ENCODE results near the gene SKP1. TPM values are rescaled to one million over a fixed set of nuclear protein-coding genes. Genes with fewer than 3 reads are reported as not detected.

The SKP1 gene
- total RNA-seq, 1 experiment from 2014 or later: 245 TPM

DNA sequence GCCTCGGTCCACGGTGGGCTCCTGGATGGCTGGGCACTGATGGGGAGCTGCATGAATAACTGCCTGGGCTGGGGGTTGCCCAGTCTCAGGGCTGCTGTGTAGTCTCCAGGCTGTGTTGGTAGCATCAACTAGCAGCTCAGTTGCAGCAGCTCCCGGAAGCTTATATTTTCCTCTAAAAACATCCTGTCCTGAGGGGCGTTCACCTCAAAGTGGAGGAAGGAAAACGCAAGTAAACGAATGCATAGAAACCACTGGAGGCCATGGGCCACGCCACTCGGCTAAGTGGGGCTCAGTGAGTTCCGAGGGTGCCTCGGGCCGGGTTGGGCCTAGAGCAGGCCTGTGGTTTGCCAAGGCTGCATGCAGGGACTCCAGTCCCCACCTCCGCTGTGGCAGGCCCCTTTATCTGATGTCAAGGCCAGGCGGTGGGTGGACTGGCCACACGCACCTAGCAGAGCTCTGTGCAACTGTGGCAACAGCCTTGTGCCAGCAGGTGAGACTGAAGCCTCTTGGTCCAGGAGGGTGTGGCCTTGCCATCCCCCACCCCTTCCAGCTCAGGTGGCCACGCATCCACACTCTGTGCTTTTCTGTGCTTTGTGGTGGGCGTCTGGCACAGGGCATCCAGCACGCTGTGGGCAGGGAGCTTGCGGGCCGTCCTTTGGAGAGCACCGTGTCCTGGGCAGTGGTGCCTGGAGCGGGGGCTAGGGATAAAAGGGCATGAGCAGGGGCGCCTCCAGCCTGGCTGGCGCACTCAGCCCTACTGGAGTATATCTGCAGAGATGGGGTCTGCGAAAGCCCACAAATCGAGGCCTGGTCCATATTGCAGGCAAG, 47.1 kb downstream of the SKP1 start:
- no TSS peak for BruUV-seq (replicated peaks)
- Histone ChIP-seq H3K27ac (ENCODE audit: low read depth, low read length) (no peak overlapping the region), H3K27me3 (ENCODE audit: insufficient read depth, low read length) (no peaks in the 10 kb centered on the region), H3K79me2 (ENCODE audit: insufficient read depth, low read length) (0 out of 2 replicates have a peak, but pooled peaks cover 5% of the 10 kb centered on the region), H3K4me2 (ENCODE audit: low read length) (no peak overlapping the region), H3K4me1 (ENCODE audit: control insufficient read depth in 1 of 2, insufficient read depth in 2 of 2, low read length in 2 of 2) (peaks cover 17 to 23% of the 10 kb centered on the region in 2 experiments), H3K36me3 (ENCODE audit: control insufficient read depth in 1 of 2, insufficient read depth in 2 of 2, low read length in 2 of 2) (peaks cover 0 to 4% of the 10 kb centered on the region in 2 experiments; a peak in 1 of 4 replicates), H3K4me3 (replicated peaks in 1 of 2; ENCODE audit: low read depth in 1 of 2, low read length in 2 of 2) (no peak overlapping the region), H3K9me2 (ENCODE audit: insufficient read depth) (no peaks in the 10 kb centered on the region), H3K9ac (ENCODE audit: low read length) (no peak overlapping the region), H2AFZ (ENCODE audit: low read depth, low read length, poor library complexity, severe bottlenecking) (no peak overlapping the region), H3K9me3 (ENCODE audit: control insufficient read depth in 1 of 2, insufficient read depth in 1 of 2, low read depth in 1 of 2, low read length in 2 of 2) (no peaks in the 10 kb centered on the region), H4K20me1 (ENCODE audit: insufficient read depth) (no peaks in the 10 kb centered on the region)
- POLR2A ChIA-PET: interaction anchor here (0.6 kb wide), 1 partner anchor 15 kb away, joined by 3 read pairs; the partner anchor contains the start of gene TCF7
- no peak for DNase-seq (ENCODE audit: low read depth, low spot score)
- intact Hi-C loops (cut with micrococcal nuclease): loop anchor here (5.0 kb wide), 1 partner anchor 92 kb away; no protein-coding TSS in a partner anchor
- CTCF ChIA-PET: interaction anchor here (1.4 to 1.6 kb wide), 2 partner anchors 9 to 11 kb away, joined by 3 to 4 read pairs; no protein-coding TSS in a partner anchor
- no peak for ATAC-seq
- TF ChIP-seq EZH2phosphoT487 (IDR thresholded peaks at IDR 0.05; ENCODE audit: borderline replicate concordance) (no peak), CTCF (IDR thresholded peaks at IDR 0.05 in 2 of 3, conservative IDR thresholded peaks at IDR 0.05 in 1 of 3; ENCODE audit: borderline replicate concordance in 1 of 3, insufficient read depth in 1 of 3, low read depth in 2 of 3, low read length in 2 of 3) (no peak), SP1 (IDR thresholded peaks at IDR 0.05; ENCODE audit: low read depth) (no peak), POLR2A (IDR thresholded peaks at IDR 0.05; ENCODE audit: borderline replicate concordance, extremely low read depth, insufficient read depth, insufficient read length) (no peak), TCF7L2 (IDR thresholded peaks at IDR 0.05; ENCODE audit: borderline replicate concordance, extremely low read depth, insufficient read depth, insufficient read length) (no peak), ELF1 (IDR thresholded peaks at IDR 0.05; ENCODE audit: borderline replicate concordance, low read depth) (no peak), POLR2AphosphoS5 (IDR thresholded peaks at IDR 0.05; ENCODE audit: low read depth, low read length) (no peak), ZFX (IDR thresholded peaks at IDR 0.05) (no peak), SRF (IDR thresholded peaks at IDR 0.05; ENCODE audit: low read depth) (no peak)
- TF ChIP-seq, protein P1, sequence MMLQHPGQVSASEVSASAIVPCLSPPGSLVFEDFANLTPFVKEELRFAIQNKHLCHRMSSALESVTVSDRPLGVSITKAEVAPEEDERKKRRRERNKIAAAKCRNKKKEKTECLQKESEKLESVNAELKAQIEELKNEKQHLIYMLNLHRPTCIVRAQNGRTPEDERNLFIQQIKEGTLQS (IDR thresholded peaks at IDR 0.05): no peak
- RAD21 ChIA-PET (ENCODE audit: low non-redundant PET in 1 of 2, low total read pairs in 2 of 2, uncharacterized antibody in 2 of 2, unreplicated experiment in 2 of 2): no interaction called here
